Vagina (tissue), 2 donors: ENCODE results near the gene GDF7. TPM values are rescaled to one million over a fixed set of nuclear protein-coding genes. Genes with fewer than 3 reads are reported as not detected.

Source experiments
- DNase-seq, 2 donors: peaks; one replicate each; pipeline ENCODE4 v3.0.0-alpha.2; 2017; ENCODE audit errors: extremely low spot score in 2 of 2
- H3K27ac ChIP-seq: fragments of 200-600 bp; sonication (generic); one replicate; pipeline ENCODE4 v1.5.1; 2019
- H3K27me3 ChIP-seq: fragments of 200-600 bp; sonication (generic); one replicate; pipeline ENCODE4 v1.5.1; 2019
- H3K36me3 ChIP-seq, 2 donors: fragments of 200-600 bp; sonication (generic); one replicate each; pipeline ENCODE4 v1.5.1; 2017 to 2019
- H3K4me1 ChIP-seq: fragments of 200-600 bp; sonication (generic); one replicate; pipeline ENCODE4 v1.5.1; 2019
- H3K4me3 ChIP-seq, 2 donors: fragments of 200-600 bp; sonication (generic); 1 replicate in 1 of 2; 2 replicates in 1 of 2; pipeline ENCODE4 v1.5.1; 2016 to 2019
- H3K9me3 ChIP-seq: fragments of 200-600 bp; sonication (generic); one replicate; pipeline ENCODE4 v1.5.1; 2019
- POLR2A ChIP-seq, 2 donors: fragments of 450-650 bp; IDR thresholded peaks; one replicate each; pipeline ENCODE4 v1.6.1; 2017; ENCODE audit warnings: antibody characterized with exemption in 2 of 2, mild to moderate bottlenecking in 2 of 2, moderate library complexity in 2 of 2
- POLR2AphosphoS5 ChIP-seq, 2 donors: sonication (generic); formaldehyde crosslinking; IDR thresholded peaks; one replicate each; pipeline ENCODE4 v1.9.0; 2017; ENCODE audit warnings: antibody characterized with exemption in 2 of 2, mild to moderate bottlenecking in 2 of 2, low read depth in 1 of 2; ENCODE audit not compliant: insufficient read depth in 1 of 2
- intact Hi-C: fragments of 100-400 bp; cut with DNase I; formaldehyde crosslinking; loops from one replicate; pipeline ENCODE4 v1.15.1; 2023
- total RNA-seq: library from RNA; depleted of rRNA; stranded (reverse); fragments of >200 nt; gene quantifications from one replicate; pipeline ENCODE4 v1.2.3, GENCODE V29; 2016
- TF ChIP-seq, protein P1 (sequence below), 3 experiments: fragments of 450-650 bp in 2 of 3; fragments of 200-600 bp in 1 of 3; sonication (generic) in 1 of 3; IDR thresholded peaks; one replicate each; pipeline ENCODE4 v1.5.1; 2017 to 2019; ENCODE audit warnings: antibody characterized with exemption in 3 of 3, mild to moderate bottlenecking in 2 of 3, moderate library complexity in 2 of 3

The GDF7 gene
- total RNA-seq, 1 donor from 2014 or later, result 9.3 TPM

DNA sequence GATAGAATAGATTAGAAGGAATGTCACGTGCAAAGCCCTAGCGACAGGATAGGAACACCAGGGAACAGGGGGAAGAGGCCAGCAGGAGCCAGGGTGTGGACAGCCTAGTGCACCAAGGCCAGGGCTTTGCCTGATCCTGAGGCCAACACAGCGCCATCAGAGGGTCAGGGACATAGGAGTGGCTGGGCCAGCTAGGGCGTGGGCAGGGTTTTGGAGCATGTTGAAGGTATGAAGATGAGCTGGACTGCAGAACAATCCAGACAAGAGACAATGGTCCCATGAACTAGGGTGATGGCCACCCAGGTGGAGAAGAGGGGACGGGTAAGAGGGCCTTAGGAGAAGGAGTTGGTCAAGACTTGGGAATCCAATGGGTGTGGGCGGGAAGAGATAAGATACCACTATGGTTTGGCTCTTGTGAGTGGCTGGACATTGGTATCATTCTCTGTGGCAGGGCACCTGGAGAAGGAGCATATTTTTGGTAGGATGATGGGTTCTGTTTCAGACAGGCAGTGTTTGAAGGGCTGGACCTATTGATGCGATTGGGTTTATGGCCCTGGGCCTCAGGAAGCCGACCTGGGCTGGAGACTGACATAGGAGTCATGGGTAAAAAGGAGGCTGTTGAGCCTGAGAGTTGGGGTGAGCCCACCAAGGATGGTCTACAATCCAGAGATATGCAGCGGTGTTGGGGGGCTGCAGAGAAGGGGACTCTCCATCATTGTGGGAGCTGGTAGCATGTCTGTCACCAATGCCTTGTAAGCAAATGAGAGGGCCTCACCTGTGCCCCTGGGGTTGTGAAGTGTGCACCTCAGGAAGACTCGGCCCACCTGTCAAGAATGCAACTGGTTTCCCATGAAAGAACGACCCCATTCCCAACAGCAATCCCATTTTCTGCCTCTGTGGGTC, 14.0 kb upstream of the GDF7 start:
- no peak overlapping the region for H3K4me3 ChIP-seq
- peaks cover 33% of the 10 kb centered on the region for H3K4me1 ChIP-seq
- intact Hi-C loops, result no loop called here
- H3K27ac ChIP-seq, result no peak overlapping the region
- no peak for DNase-seq
- no peaks in the 10 kb centered on the region for H3K36me3 ChIP-seq
- H3K9me3 ChIP-seq, result no peaks in the 10 kb centered on the region
- TF ChIP-seq POLR2A (IDR thresholded peaks at IDR 0.05) (no peak), POLR2AphosphoS5 (IDR thresholded peaks at IDR 0.05; ENCODE audit: insufficient read depth in 1 of 2, low read depth in 1 of 2) (no peak)
- TF ChIP-seq, protein P1, sequence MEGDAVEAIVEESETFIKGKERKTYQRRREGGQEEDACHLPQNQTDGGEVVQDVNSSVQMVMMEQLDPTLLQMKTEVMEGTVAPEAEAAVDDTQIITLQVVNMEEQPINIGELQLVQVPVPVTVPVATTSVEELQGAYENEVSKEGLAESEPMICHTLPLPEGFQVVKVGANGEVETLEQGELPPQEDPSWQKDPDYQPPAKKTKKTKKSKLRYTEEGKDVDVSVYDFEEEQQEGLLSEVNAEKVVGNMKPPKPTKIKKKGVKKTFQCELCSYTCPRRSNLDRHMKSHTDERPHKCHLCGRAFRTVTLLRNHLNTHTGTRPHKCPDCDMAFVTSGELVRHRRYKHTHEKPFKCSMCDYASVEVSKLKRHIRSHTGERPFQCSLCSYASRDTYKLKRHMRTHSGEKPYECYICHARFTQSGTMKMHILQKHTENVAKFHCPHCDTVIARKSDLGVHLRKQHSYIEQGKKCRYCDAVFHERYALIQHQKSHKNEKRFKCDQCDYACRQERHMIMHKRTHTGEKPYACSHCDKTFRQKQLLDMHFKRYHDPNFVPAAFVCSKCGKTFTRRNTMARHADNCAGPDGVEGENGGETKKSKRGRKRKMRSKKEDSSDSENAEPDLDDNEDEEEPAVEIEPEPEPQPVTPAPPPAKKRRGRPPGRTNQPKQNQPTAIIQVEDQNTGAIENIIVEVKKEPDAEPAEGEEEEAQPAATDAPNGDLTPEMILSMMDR (IDR thresholded peaks at IDR 0.05), result no peak
- no peaks in the 10 kb centered on the region for H3K27me3 ChIP-seq

DNA sequence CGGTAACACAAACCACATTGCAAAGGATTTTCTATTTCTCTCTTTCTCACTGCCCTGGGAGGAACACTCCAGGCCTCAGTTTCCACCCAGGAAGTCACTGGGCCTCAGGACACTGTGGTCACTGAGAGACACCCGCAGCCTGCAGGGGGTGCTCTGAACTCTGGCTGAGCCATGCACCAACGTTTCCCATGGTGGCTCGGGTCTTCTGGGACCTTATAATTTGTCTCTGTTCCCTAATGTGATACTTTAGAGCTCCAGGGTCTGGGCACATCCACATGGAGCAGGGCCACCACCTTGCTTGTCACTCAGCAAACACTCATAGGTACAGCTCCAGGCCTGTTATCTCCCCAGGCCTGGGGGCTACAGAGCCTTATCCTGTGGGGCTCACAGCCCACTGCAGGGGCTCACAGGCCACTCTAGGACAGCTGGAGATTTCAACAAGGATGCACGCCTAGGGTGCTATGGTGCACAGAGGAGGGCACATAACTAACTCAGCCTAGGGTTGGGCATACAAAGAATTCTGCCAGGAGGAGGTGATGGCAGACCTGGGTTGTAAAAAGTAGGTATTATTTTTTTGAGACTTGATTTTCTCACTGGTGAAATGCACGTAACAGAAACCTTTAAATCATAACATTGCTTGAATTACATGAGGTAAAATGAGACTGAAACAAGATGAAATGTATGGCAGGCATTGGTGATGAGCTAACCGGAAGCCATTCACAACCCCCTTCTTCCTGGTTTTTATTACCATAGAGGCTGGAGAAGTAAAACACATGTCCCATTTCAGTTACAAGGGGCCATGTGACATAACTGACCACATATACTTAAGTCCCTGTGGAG, 13.0 kb upstream of the GDF7 start:
- peaks cover 23% of the 10 kb centered on the region for H3K4me1 ChIP-seq
- DNase-seq, result no peak
- no peaks in the 10 kb centered on the region for H3K9me3 ChIP-seq
- intact Hi-C loops, result no loop called here
- H3K4me3 ChIP-seq, result no peak overlapping the region
- TF ChIP-seq, protein P1 (IDR thresholded peaks at IDR 0.05), result no peak
- TF ChIP-seq POLR2AphosphoS5 (IDR thresholded peaks at IDR 0.05; ENCODE audit: insufficient read depth in 1 of 2, low read depth in 1 of 2), result no peak
- TF ChIP-seq POLR2A (IDR thresholded peaks at IDR 0.05), result no peak
- no peaks in the 10 kb centered on the region for H3K36me3 ChIP-seq
- H3K27ac ChIP-seq, result no peak overlapping the region
- no peaks in the 10 kb centered on the region for H3K27me3 ChIP-seq

DNA sequence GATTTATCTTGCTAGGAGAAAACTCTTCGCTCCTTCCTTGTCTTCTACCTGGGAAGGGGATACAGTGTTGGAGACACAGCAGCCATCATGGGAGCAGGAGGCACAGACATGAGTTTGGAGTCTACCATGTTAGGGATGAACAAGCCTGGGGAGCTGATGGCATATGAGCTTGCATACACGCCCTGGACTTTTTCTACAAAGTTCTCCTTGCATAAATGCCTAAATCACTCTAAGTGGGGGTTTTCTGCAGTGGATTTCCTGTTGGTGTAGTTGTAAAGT, 12.5 kb upstream of the GDF7 start:
- no peak for DNase-seq
- H3K4me3 ChIP-seq, result no peak overlapping the region
- no peaks in the 10 kb centered on the region for H3K9me3 ChIP-seq
- intact Hi-C loops, result no loop called here
- no peak overlapping the region for H3K27ac ChIP-seq
- peaks cover 18% of the 10 kb centered on the region for H3K4me1 ChIP-seq
- no peaks in the 10 kb centered on the region for H3K36me3 ChIP-seq
- TF ChIP-seq, protein P1 (IDR thresholded peaks at IDR 0.05), result no peak
- TF ChIP-seq POLR2A (IDR thresholded peaks at IDR 0.05) (no peak), POLR2AphosphoS5 (IDR thresholded peaks at IDR 0.05; ENCODE audit: insufficient read depth in 1 of 2, low read depth in 1 of 2) (no peak)
- no peaks in the 10 kb centered on the region for H3K27me3 ChIP-seq

DNA sequence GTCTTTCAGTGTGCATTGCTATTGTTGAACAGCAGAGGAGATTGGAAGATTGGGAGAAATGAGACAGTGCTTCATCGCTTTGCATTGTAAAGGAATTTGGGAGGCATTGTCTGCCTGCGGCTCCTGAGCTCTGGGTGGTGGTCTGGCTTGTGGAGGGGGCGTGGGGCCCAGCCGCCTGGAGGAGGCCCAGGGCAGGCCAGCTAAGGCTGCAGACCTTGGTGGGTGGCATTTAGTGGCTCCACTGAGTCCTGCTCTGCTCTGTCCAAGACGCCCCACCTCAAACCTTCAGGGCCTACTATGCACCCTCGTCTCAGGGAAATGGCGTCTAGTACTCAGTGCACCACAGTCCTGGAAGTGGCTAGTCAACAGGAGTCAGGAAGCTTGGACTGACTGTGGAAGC, 10.4 kb upstream of the GDF7 start:
- no peak overlapping the region for H3K4me3 ChIP-seq
- H3K27ac ChIP-seq, result no peak overlapping the region
- no peaks in the 10 kb centered on the region for H3K9me3 ChIP-seq
- DNase-seq, result no peak
- intact Hi-C loops, result no loop called here
- TF ChIP-seq, protein P1 (IDR thresholded peaks at IDR 0.05), result no peak
- no peak for TF ChIP-seq POLR2AphosphoS5 (IDR thresholded peaks at IDR 0.05; ENCODE audit: insufficient read depth in 1 of 2, low read depth in 1 of 2)
- TF ChIP-seq POLR2A (IDR thresholded peaks at IDR 0.05), result no peak
- H3K4me1 ChIP-seq, result peaks cover 5% of the 10 kb centered on the region
- no peaks in the 10 kb centered on the region for H3K27me3 ChIP-seq
- no peaks in the 10 kb centered on the region for H3K36me3 ChIP-seq
